KOPT-K1 (cell line): Measurements from ENCODE around the gene PSMC2.
A peak's percentile ranks its signal among the peaks of the same experiment; 100 is the strongest.

Experiments
- H3K27ac ChIP-seq: fragments of 200-600 bp; sonication (generic); 2 replicates; pipeline ENCODE4 v1.5.1; 2016; ENCODE audit warnings: antibody characterized with exemption, mild to moderate bottlenecking, low read depth, low read length; ENCODE audit not compliant: poor library complexity, severe bottlenecking
- H3K36me3 ChIP-seq: fragments of 200-600 bp; sonication (generic); 2 replicates; pipeline ENCODE4 v1.5.1; 2017; ENCODE audit warnings: antibody characterized with exemption, mild to moderate bottlenecking, low read length, moderate library complexity; ENCODE audit not compliant: insufficient read depth
- H3K9me3 ChIP-seq: fragments of 200-600 bp; sonication (generic); 2 replicates; pipeline ENCODE4 v1.5.1; 2017; ENCODE audit warnings: antibody characterized with exemption, low read length, mild to moderate bottlenecking; ENCODE audit not compliant: insufficient read depth, poor library complexity, severe bottlenecking

PSMC2 gene

DNA sequence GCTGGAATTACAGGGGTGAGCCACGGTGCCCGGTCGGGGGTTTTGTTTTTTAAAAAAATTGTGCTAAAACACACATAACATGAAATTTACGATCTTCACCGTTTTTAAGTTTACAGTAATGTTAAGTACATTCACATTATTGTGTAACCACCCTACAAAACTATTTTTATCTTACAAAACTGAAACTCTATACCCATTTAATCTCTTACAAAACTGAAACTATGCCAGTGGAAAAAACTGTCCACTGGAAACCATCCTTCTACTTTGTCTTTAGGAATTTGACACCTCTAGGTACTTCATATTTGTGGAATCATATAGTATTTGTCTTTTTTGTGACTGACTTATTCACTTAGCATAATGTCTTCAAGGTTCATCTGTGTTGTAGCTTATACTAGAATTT is 1.0 kb upstream of the PSMC2 start:
- Histone ChIP-seq H3K9me3 (no peaks in the 10 kb centered on the region), H3K36me3 (peaks cover 26% of the 10 kb centered on the region), H3K27ac (no peak overlapping the region)

DNA sequence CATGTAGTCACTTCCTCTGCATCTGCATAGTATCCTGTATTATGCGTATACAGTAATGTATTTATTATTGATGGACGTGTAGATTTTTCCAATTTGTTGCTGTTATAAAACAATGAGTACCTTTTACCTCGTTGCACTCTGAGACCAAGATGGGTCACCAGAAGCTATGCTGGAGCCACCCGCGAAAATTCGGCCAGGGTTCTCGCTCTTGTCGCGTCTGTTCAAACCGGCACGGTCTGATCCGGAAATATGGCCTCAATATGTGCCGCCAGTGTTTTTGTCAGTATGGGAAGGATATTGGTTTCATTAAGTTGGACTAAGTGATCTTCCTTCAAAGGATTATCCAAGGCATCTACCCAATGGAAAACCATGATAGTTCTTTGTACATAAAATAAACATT is 1.0 kb downstream of the PSMC2 start:
- Histone ChIP-seq H3K9me3 (no peaks in the 10 kb centered on the region), H3K27ac (peak overlapping the region; percentile 79), H3K36me3 (peaks cover 38% of the 10 kb centered on the region)

DNA sequence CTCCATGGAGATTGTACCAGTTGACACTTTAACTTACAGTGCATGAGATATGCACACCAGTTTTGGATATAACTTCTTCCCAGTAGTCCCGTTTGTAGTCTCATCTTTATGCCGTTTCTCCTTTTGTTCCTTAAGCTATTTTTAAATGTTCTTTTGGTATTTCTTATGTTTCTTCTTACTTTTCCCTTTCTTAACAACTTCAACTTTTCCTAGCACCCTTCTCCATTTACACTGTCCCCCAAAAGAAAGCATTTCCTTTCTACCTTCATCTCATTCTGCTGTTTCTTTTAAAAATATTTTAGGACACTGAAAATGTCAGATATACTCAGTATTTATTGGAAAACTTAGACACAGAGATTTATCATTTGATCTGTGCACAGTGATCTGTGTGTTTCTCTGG is 1.5 kb downstream of the PSMC2 start:
- Histone ChIP-seq H3K36me3 (peaks cover 43% of the 10 kb centered on the region), H3K9me3 (no peaks in the 10 kb centered on the region), H3K27ac (peak overlapping the region; percentile 79)

DNA sequence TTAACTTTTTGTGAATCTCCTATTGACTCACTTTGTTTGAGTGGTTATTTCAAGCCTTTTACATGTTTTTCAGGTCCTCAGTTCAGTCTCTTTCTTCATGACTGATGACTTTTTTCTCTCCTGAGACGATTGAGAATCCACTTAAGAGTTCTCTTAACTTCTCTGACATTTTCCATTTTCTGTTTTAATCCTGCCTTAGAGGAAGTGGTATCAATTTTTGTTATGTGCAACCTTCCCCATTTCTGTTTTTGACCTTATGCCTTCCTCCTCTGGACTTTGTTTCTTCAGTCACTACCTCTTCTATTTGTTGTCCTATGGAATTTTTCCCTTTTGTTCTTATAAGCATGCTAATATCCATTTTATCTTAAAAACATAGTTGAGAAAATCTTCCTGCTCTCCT is 2.4 kb downstream of the PSMC2 start:
- H3K27ac ChIP-seq = no peak overlapping the region
- peaks cover 52% of the 10 kb centered on the region for H3K36me3 ChIP-seq
- H3K9me3 ChIP-seq = no peaks in the 10 kb centered on the region

DNA sequence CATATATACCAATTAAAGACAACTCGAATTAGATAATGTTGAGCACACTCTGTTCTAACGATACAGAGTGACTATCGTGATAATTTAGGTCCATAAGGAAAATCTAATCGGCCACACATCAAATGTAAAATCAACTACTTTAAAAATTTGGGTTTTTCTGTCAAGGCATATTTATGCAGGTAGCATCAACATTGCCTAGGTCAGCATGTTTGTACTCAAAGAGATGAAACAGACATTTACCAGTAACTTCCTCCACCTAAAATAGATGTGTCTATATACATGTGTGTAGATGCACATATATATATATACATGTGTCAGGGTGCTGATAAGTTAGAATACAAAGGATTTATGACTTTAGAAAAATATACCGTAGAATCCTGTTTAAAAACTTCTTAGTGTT is 22.0 kb downstream of the PSMC2 start:
- H3K36me3 ChIP-seq = peaks cover 64% of the 10 kb centered on the region
- H3K9me3 ChIP-seq = no peaks in the 10 kb centered on the region
- no peak overlapping the region for H3K27ac ChIP-seq

DNA sequence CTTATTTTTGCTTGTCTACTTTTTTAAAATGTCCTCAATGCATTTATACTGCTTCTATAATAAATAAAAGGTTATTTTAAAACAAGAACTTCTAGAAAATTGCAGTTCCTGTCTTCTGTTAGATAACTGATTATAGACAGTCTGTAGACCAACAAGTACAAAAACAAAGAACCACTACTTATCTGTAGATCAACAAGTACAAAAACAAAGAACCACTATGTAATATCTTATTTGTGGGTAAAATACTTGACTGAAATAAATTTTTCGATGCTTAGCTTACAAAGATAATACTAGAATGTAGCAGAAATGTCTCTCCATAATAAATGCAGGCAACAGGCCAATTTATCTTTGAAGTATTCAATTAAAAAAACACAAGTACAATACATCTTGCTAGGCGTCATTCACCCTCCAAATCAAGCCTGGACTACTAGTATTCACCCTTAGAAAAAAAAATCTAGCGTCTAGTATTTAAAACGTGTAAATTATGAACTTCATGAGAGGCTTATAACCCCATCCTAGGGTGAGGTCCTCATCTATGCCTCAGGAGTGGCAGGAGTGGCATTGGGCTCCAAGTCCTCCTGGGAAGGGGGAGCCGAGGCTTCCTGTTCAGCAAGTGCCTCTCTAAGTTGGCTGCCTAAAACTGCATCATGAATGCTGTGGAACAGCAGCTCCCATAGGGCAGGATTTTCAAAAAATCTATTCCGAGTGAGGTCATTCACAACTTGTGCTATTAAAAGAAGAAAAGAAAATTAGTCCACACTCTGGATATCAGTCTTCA is 26.6 kb downstream of the PSMC2 start:
- Histone ChIP-seq H3K36me3 (peaks cover 18% of the 10 kb centered on the region), H3K9me3 (no peaks in the 10 kb centered on the region), H3K27ac (no peak overlapping the region)

DNA sequence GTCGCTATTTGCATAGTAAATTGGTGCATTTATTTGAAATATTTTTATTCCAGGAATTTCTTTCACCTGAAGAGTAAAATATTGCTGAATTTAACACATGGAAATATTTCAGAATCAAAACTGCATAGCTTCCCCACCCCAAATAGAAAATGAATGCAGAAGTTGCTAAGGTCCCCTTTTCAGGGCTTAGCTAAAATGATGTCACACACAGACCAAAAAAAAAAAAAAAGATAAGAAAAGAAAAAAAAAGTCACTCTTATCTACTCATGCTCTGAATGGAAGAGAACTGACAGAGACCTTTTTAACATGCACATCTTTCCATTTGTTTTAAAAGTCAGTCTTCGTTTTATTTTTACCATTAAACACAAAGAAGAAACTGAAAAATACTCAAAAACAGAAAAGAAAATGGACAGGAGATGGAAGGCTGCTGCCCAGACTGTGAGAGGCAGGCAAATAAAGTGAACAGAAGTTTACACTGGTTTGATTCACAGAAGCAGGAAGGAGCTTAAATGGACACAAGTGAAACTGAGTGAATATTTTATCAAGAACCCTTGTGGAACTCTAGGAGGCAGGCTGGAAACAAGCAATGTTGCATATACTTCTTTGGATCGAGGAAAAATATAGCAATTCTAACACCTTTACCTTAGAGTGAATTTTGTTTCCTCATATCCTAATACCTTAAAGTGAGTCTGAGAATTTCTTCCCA is 32.0 kb downstream of the PSMC2 start:
- no peak overlapping the region for H3K27ac ChIP-seq
- no peaks in the 10 kb centered on the region for H3K9me3 ChIP-seq
- no peaks in the 10 kb centered on the region for H3K36me3 ChIP-seq

DNA sequence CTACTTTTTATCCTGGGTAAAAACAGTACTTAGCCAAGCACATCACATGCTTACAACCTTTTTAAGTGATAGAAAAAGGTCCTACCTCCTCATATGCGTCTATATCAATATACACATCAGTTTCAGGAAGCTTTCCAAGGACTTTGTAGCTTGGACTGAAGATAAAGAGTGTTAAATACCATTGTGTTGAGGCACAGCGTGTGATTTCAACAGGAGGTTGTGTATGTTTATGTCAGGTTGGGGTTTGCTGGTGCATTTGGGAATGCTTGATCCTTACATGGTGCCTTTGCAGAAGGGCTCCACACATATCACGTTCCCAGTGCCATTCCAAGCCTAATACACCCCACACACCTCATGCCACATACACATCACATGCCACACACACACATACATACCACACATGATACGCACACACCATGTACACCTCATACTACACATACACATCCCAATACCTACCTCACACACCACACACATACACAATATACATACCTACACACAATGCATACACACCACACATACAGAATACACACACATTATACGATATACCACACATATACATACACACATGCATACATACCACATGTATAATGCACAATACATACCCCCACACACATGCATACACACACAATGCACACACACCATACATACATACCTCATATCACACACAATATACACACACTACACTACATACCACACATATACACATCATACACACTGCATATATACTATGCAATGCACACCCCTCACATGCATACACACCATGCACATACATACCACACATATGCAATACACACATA is 33.1 kb downstream of the PSMC2 start:
- no peak overlapping the region for H3K27ac ChIP-seq
- H3K9me3 ChIP-seq = no peaks in the 10 kb centered on the region
- H3K36me3 ChIP-seq = no peaks in the 10 kb centered on the region

DNA sequence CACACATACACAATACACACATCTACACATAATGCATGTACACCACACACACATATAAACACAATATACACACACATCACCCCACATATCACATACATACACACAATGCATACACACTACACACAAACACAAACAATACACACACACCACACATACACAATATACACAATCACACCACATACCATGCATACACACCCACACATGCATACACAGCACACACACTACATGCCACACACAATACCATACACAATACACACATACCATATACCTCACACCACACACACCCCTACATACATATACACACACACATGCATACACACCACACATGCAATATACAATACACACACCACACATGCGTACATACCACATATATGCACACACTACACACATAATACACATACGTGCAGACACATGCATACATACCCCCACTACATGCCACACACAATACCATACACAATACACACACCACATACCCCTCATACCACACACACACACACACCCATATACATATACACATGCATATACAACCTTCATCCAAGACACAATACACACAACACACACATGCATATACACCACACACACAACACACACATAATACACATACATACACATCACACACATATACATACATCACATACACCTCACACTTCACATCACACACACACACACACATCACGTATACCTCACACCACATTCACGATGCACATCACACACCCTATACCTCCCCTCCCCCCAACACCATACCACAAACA is 34.0 kb downstream of the PSMC2 start:
- H3K9me3 ChIP-seq = no peaks in the 10 kb centered on the region
- no peaks in the 10 kb centered on the region for H3K36me3 ChIP-seq
- H3K27ac ChIP-seq = no peak overlapping the region

DNA sequence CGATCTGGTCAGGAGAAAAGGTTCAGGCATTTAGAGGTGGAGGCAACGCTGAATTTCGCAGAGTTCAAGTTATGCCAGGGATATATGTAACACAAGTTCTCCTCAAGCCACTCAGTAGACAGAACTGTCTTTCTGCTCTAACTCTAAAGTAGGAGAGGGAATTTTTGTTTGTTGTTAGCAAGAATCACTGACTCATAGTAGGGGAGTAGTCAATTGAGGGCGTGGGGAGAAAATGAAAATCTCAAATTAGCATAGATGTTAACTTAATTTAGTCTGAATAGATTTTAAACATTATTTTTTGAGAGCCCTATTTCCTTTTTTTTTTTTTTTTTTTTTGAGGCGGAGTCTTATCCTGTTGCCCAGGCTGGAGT is 34.6 kb downstream of the PSMC2 start:
- Histone ChIP-seq H3K27ac (no peak overlapping the region), H3K36me3 (no peaks in the 10 kb centered on the region), H3K9me3 (no peaks in the 10 kb centered on the region)

DNA sequence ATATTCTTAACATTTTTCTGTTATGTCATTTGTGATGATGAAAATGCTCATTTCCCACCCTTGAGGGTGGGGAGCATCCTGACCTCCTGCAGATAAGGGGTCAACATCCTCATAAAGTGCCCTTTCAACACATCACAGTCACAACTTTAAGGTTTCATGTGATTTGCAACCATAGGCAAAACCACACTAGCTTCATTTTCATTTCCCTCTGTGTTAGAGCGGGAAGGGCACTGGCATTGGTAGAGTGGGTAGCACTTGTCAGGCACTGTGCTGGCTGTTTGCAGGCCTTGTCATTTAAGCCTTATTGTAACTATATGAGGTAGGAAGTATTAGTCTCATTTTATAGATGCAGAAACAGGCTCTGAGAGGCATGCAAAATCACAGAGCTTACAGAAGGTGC is 39.8 kb downstream of the PSMC2 start:
- Histone ChIP-seq H3K27ac (no peak overlapping the region), H3K36me3 (no peaks in the 10 kb centered on the region), H3K9me3 (no peaks in the 10 kb centered on the region)

DNA sequence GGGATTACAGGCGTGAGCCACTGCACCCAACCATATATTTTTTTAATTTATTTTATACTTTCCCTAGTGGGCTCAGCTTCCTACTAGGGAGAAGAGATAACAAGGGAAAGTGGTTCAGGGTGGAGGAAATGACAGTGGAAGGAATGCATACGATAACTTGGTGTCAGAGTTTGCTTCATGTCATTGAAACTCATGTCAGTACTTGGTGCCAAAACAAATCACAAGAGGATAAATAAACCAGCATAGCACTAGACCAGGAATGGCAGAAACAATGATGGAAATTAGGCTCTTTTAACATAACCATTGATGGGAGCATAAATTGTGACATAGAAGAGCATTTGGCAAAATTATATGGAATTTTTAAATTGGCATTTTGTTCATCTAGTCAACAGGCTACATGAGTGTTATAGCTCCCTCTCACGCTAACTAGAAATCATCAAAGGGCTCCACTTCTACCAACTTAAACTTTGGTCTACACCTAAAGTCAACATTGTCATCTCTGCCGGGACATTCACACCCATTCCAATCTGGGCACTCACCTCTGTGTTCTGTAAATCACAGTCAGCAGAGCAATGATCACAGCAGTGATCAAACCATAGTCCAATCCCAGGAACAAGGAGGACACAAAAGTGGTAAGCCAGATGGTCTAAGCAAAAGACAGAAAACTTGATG is 41.2 kb downstream of the PSMC2 start:
- Histone ChIP-seq H3K27ac (no peak overlapping the region), H3K36me3 (no peaks in the 10 kb centered on the region), H3K9me3 (no peaks in the 10 kb centered on the region)

DNA sequence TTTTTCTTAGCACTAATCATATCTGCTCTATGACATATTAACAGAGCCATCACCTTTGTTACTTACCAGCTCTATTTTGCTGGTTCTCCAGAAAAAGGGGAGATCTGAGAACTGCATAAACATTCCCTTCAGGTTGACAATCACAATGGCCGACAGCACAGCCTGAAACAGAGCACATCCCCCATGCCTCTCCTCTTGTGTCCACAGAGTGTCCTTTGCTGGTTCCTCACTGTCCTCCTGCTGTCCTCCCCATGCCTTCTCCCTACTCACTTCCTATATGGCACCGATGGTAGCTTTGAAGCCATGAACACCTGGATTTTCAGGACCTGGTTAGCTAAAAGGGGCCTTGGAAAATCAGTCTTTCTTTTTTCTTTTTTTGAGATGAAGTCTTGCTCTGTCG is 41.8 kb downstream of the PSMC2 start:
- Histone ChIP-seq H3K9me3 (no peaks in the 10 kb centered on the region), H3K27ac (no peak overlapping the region), H3K36me3 (no peaks in the 10 kb centered on the region)

DNA sequence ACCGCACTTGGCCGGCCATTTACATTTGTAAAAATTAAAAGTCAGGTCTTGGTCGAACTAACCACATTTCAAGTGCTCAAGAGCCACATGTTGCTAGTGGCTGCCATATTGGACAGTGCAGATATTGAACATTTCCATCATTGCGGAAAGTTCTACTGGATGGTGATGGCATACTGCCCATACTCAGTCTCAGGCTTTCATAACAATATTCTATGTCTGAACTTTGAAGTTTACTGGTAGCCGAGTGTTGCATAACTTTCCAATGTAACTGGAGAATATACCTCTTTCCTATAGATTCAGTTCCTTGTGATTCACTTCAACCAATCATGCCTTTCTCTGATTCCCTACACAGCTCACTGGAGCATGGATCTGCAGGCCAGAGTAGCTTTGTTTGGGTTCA is 43.7 kb downstream of the PSMC2 start:
- no peak overlapping the region for H3K27ac ChIP-seq
- H3K9me3 ChIP-seq = no peaks in the 10 kb centered on the region
- no peaks in the 10 kb centered on the region for H3K36me3 ChIP-seq
